ENCODE results near the gene RNF26. TPM values are rescaled to one million over a fixed set of nuclear protein-coding genes. Genes with fewer than 3 reads are reported as not detected.

RNF26 gene
- total and polyA plus RNA-seq, 2 of the 4 experiments (the other 2 are of a cell fraction) = 3.4 to 36.7 TPM

GRCh38 chr11:119363081-119363850, 28.9 kb downstream of the RNF26 start:
- ATAC-seq (ENCODE audit: low read depth) (no peak), DNase-seq (no peak)
- Histone ChIP-seq H3K9ac (ENCODE audit: low read depth, low read length) (no peak overlapping the region), H3K4ac (ENCODE audit: low read depth, low read length) (no peak overlapping the region), H3K4me3 (ENCODE audit: insufficient read depth, low read depth, low read length) (no peak overlapping the region), H4K20me1 (ENCODE audit: insufficient read depth, low read length) (peaks cover 12% of the 10 kb centered on the region), H3K18ac (ENCODE audit: low read depth, low read length) (no peak overlapping the region), H3K56ac (ENCODE audit: extremely low read depth, insufficient read depth, low read length) (no peak overlapping the region), H3K23ac (ENCODE audit: low read depth, low read length) (no peak overlapping the region), H3K27me3 (ENCODE audit: control insufficient read depth, insufficient read depth, low read length) (no peaks in the 10 kb centered on the region), H2BK20ac (ENCODE audit: low read depth, low read length) (no peak overlapping the region), H3K4me2 (ENCODE audit: low read depth, low read length) (no peak overlapping the region; the same call in 1 of the 2 replicates), H2BK120ac (ENCODE audit: low read depth, low read length) (no peak overlapping the region), H3K27ac (ENCODE audit: insufficient read depth, low read length) (no peak overlapping the region), H4K91ac (ENCODE audit: insufficient read depth, low read depth, low read length) (no peak overlapping the region), H3K79me1 (ENCODE audit: low read depth in 1 of 2, low read length in 2 of 2) (peaks cover 0 to 9% of the 10 kb centered on the region in 2 experiments; a peak in 1 of 4 replicates), H2AFZ (replicated peaks; ENCODE audit: low read length, poor library complexity) (no peak overlapping the region), H3K14ac (replicated peaks; ENCODE audit: low read depth, low read length) (no peak overlapping the region), H3K4me1 (ENCODE audit: control insufficient read depth, insufficient read depth, low read length) (peaks cover 27% of the 10 kb centered on the region), H4K8ac (ENCODE audit: low read depth in 2 of 2, low read length in 2 of 2) (no peak overlapping the region), H2BK5ac (ENCODE audit: low read depth, low read length, poor library complexity, severe bottlenecking) (no peak overlapping the region), H3K36me3 (ENCODE audit: control insufficient read depth, insufficient read depth, low read length) (no peaks in the 10 kb centered on the region), H2AK9ac (replicated peaks; ENCODE audit: low read depth, low read length, poor library complexity) (peak overlapping the region; percentile 62), H2AK5ac (ENCODE audit: low read depth, low read length) (no peak overlapping the region), H2BK15ac (ENCODE audit: low read depth, low read length) (no peak overlapping the region), H3K9me3 (ENCODE audit: control insufficient read depth, insufficient read depth, low read length) (no peaks in the 10 kb centered on the region), H3K9me1 (ENCODE audit: insufficient read depth, low read length) (peaks cover 37% of the 10 kb centered on the region), H4K5ac (ENCODE audit: low read depth, low read length) (no peak overlapping the region)
- BruUV-seq (replicated peaks) = no TSS peak
- in situ Hi-C loops (cut with MboI; ENCODE audit: low sequenced_read_pairs) = loop anchor here (25.0 kb wide), 1 partner anchor 749 kb away; no protein-coding TSS in a partner anchor
- CTCF ChIA-PET = interaction anchor here (0.9 kb wide), 1 partner anchor 11 kb away, joined by 3 read pairs; no protein-coding TSS in a partner anchor
- POLR2A ChIA-PET (ENCODE audit: unreplicated experiment) = no interaction called here
- intact Hi-C loops (cut with micrococcal nuclease) = loop anchor here (10.0 kb wide), 1 partner anchor 362 kb away; the partner anchor contains the start of gene NECTIN1
- TF ChIP-seq MXI1 (IDR thresholded peaks at IDR 0.05; ENCODE audit: borderline replicate concordance, low read depth, low read length) (no peak), POLR2A (IDR thresholded peaks at IDR 0.05; ENCODE audit: low read depth, low read length) (no peak), RAD21 (IDR thresholded peaks at IDR 0.05; ENCODE audit: low read length) (no peak), ELK1 (IDR thresholded peaks at IDR 0.05; ENCODE audit: borderline replicate concordance, low read depth, low read length) (no peak), MAFK (IDR thresholded peaks at IDR 0.05; ENCODE audit: low read depth, low read length) (no peak), CTCF (conservative IDR thresholded peaks at IDR 0.05; ENCODE audit: low read depth, low read length) (no peak), CHD1 (IDR thresholded peaks at IDR 0.05; ENCODE audit: low read depth, low read length) (no peak), MAZ (IDR thresholded peaks at IDR 0.05; ENCODE audit: borderline replicate concordance, low read depth, low read length) (no peak), RCOR1 (IDR thresholded peaks at IDR 0.05; ENCODE audit: insufficient replicate concordance, low read length) (no peak), USF2 (IDR thresholded peaks at IDR 0.05; ENCODE audit: low read depth, low read length) (no peak)
- dilution Hi-C loops (cut with HindIII; ENCODE audit: low sequenced_read_pairs, unreplicated experiment) = no loop called here
- 63% methylated on average over 10 of the region's 44 CpGs; no CpG with 5 or more reads in 1 of the 2 experiments for WGBS, 2 experiments (ENCODE audit: extremely low coverage in 2 of 2, insufficient read length in 1 of 2)

Data from IMR-90 (cell line).